Stimulated activated CD4-positive, alpha-beta T cell treated with anti-CD3 and anti-CD28 coated beads, Interleukin-2, amount 100 ng/mL, for 48 hours (primary cell): ENCODE data around the gene OST4.
A peak's percentile ranks its signal among the peaks of the same experiment; 100 is the strongest.

Source experiments
- DNase-seq, 2 donors: peaks; one replicate each; pipeline ENCODE4 v3.0.0-alpha.2; 2020

Gene OST4

DNA sequence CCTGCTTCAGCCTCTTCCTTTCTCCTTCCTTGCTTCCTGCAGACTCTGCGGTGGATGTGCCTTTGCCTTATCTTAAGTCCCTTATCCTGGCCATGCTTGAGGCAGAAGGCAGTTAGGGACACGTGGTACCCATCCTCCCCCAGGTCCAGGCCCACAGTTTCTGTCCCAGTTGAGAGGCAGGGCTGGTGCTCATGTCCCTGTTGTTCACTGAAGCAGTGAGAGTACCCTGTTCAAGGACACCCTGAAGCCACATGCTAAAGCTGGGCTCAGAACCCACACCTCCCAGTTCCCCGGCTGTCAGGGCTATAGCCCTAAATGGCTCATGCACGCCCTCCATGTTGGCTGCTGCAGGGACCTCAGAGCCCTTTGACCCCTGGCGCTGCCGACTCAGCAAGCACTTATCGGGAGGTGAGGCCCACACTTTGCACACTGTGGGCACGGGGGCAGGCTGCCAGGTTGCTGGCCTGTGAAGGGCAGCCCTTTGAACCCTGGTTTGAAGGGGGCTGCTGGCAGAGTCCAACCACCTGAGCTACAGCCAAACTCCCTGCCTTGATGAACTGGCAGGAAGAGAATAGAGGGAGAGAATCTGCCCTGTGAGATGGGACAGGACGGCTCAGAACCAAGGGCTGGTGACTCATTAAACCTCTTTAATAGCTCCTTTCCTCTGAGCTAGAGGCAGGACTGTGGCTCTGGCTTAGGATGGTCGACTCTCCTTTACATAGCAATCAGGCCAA lies 21.4 kb upstream of the OST4 start:
- no peak for DNase-seq

DNA sequence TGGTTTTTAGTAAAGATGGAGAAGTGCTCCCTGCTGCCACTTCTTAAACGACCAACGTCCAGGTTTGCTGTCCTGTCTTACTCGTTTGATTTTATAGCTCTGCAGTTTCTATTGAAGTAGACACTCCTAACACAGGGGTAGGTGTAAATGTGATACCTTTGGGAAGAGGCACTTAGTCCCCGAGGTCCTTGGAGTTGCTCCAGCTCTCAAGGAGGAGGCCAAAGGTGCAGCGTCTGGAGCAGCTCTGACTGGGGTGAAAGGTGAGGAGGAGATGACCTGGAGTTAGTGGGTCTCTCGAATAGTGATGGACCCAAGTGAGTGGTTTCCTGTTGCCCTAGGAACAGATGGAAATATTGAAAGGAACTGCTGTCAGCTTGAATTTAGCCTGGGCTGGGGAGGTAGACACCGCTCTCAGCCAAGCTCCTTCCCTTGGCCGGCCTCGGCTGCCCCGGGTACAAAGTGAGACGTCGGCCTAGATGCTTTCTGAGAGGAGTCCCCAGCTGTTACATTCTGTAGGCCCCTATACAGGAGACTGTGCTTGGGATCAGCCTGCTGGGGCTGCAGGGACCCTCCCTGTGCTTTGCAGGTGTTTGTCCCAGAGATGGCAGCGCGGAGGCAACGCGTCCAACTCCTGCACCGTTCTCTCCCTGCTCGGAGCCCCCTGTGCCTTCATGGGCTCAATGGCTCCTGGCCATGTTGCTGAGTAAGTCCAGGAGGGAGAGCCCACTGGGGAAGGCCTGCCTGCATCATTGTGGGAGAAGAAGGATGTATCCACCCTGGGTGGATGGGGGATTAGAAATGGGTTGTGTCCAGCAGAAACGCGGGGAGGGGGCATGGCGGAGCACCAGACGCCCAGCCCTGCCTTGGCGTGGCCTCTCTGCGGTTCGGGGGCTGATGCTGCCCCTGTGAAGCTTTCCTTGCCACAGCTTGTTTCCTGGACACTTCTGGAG lies 20.6 kb upstream of the OST4 start:
- no peak for DNase-seq

DNA sequence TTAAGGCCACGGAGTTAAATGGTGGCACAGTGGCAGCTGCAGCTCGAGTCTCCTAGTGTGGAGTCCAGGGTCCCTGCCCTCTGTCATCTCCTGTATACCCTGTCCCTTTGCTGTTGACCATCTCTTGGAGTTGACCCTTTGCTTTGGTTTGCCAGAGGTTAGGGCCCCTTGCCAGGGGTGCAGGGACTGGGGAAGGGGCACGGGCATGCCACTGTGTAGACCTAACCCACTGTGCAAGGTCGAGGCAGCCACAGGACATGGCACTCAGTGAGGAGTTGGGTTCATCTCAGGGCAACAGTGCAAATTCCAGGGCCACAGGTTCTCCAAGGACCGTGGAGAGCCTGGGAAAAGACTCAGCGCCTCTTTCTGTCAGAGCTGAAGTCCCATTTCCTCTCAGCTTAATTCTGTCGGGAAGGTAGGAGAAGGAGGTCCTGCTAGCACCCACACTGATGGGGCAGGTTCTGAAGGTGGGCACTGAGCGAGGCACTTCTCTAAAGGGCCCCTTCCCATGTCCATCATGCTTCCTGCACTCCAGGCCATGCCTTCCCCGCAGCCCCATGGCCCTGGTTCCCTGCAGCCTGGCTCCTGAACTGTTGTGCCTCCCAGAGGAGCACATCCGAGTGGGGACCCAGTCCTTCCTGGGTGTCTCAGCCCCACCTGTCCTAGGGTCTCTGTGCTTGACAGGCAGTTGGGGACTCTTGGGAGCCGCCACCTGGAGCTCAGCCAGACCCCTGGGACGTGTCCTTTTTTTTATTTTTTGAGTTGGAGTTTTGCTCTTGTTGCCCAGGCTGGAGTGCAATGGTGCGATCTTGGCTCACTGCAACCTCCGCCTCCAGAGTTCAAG lies 17.9 kb upstream of the OST4 start:
- no peak for DNase-seq

- no peak for DNase-seq
Observed at GRCh38 chr2:27088634-27089033, 17.2 kb upstream of the OST4 start.

DNA sequence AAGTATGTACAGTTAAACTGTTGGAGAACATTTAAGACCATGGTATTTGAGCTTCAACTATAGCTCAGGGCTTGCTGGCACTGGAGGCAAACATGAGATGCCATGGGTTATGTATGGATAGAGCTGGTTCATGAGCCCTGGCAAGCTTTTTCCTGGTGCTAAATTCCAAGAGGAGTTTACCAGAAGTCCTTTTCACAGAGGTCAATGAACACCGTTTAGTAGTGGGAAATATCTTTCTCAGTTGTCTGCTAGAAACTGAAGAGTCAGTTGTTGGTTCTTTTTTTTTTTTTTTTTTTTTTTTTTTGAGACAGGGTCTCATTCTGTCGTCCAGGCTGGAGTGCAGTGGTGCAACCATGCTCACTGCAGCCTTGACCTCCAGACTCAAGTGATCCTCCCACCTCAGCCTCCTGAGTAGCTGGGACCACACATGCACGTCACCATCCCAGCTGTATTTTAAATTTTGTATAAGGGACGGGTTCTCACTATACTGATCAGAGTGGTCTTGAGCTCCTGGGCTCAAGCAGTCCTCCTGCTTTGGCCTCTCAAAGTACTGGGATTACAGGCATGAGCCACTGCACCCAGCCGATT lies 16.5 kb upstream of the OST4 start:
- DNase-seq, result no peak

DNA sequence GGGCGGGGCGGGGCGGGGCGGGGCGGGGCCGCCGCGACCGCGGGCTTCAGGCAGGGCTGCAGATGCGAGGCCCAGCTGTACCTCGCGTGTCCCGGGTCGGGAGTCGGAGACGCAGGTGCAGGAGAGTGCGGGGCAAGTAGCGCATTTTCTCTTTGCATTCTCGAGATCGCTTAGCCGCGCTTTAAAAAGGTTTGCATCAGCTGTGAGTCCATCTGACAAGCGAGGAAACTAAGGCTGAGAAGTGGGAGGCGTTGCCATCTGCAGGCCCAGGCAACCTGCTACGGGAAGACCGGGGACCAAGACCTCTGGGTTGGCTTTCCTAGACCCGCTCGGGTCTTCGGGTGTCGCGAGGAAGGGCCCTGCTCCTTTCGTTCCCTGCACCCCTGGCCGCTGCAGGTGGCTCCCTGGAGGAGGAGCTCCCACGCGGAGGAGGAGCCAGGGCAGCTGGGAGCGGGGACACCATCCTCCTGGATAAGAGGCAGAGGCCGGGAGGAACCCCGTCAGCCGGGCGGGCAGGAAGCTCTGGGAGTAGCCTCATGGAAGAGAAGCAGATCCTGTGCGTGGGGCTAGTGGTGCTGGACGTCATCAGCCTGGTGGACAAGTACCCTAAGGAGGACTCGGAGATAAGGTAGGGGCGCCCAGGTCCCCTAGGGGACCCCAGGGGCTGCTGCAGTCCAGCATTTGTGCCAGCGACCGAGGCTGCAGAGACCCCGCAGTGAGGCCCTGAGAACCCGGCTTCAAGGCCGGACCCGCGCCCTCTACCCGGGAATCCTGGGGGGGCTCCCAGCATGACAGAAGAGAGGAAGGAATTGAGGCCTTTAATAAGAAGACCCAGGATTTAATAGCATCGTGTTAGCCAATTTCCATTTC lies 15.5 kb upstream of the OST4 start, which contains the start of gene KHK:
TSS of gene KHK (plus strand) at position 49 of the 870 bp plus-strand sequence. CDS start at position 537, 488 bp downstream.
- DNase-seq, result no peak

DNA sequence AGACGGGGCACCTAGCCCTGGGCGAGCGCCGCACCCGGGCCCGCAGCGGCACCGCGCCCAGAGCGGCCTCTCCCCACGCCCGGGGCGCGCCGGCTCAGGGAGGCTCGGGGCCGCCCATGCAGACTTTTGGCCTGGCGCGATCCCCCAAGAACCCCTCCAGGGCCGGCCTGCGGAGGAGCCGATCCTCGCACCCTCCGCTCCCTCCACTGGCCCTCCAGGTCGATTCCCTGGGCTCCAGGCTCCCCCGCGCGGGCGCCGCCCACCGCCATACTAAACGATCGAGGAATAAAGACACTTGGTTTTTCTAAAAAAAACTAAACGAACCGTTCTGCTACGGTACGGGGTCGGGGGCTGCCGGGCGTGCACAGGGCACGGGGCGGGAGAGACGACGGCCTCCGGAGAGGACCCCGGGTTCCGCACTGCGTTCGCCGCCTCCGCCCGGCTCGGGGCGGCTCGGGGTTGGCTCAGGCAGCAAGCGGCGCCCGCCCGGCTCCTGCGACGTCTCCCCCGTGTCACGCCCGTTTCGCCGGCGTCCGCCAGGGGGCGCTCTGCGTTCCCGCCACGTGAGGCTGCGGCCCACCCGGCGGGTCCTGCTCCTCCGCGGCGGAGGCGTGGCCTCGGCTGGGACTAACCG lies 14.8 kb upstream of the OST4 start:
- DNase-seq, result peak; percentile 99 to 100

- DNase-seq, result peak; percentile 28 to 31
Observed at GRCh38 chr2:27085673-27086089, 14.2 kb upstream of the OST4 start.

- no peak for DNase-seq
Observed at GRCh38 chr2:27085062-27085672, 13.7 kb upstream of the OST4 start.

DNA sequence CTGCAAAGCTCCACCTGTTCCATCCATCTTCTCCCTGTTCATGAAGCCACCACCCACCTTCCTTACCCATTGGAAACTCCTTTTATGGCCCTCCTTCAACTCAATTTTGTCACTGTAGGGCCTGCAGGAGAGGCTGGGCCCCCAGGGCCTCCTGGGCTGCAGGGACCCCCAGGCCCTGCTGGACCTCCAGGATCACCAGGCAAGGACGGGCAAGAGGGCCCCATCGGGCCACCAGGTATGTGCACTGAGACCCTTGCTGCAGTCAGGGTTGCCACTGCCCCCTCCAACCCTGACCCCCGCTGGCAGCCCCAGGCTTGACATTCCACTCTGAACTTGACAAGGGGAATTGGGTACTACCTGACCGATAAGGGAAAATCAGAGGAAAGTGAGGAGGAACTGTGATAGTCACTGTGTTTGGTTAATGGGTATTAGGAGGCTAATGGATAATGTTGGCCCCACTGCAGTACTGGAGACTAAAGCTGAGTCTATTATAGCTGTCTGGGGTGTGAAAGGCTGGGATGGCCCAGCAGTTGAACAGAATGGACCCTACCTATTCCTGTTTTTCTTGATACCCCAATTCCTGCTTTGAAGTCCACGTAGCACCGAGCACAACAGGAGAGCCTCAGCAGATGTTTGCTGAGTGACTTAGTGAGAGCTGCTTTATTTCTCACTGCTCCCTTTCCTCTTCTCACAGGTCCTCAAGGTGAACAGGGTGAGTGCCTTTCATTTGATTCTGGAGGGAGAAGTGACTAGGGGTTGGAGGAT lies 13.0 kb upstream of the OST4 start:
- no peak for DNase-seq

DNA sequence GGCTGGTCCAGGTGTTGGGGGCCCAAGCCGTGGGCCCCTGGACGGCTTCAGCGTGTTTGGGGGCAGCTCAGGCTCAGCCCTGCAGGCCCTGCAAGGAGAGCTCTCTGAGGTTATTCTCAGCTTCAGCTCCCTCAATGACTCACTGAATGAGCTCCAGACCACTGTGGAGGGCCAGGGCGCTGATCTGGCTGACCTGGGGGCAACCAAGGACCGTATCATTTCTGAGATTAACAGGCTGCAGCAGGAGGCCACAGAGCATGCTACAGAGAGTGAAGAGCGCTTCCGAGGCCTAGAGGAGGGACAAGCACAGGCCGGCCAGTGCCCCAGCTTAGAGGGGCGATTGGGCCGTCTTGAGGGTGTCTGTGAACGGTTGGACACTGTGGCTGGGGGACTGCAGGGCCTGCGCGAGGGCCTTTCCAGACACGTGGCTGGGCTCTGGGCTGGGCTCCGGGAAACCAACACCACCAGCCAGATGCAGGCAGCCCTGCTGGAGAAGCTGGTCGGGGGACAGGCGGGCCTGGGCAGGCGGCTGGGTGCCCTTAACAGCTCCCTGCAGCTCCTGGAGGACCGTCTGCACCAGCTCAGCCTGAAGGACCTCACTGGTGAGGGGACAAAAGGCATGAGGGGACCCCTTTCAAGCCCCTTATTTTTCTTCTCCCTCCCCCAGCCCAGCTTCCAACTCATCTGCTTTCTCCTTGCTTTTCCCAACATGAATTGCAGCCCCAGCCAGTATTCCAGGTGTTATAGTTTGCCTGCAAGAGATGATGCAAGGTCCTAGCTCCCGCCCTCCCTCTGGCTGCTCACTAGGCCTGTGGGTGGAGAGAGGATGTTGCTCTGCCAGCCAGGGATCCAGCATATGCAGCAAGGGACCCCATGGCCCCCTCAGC lies 12.2 kb upstream of the OST4 start:
- no peak for DNase-seq

- DNase-seq, result no peak
Observed at GRCh38 chr2:27082773-27083409, 11.4 kb upstream of the OST4 start.

DNA sequence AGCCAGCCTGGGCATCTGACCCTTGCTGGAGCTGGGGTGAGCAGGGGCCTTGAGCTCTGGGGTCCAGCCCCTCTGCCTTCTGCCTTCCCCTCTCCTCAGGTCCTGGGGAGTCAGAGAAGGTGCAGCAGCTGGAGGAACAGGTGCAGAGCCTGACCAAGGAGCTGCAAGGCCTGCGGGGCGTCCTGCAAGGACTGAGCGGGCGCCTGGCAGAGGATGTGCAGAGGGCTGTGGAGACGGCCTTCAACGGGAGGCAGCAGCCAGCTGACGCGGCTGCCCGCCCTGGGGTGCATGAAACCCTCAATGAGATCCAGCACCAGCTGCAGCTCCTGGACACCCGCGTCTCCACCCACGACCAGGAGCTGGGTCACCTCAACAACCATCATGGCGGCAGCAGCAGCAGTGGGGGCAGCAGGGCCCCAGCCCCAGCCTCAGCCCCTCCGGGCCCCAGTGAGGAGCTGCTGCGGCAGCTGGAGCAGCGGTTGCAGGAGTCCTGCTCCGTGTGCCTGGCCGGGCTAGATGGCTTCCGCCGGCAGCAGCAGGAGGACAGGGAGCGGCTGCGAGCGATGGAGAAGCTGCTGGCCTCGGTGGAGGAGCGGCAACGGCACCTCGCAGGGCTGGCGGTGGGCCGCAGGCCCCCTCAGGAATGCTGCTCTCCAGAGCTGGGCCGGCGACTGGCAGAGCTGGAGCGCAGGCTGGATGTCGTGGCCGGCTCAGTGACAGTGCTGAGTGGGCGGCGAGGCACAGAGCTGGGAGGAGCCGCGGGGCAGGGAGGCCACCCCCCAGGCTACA lies 10.7 kb upstream of the OST4 start:
- DNase-seq, result no peak

GRCh38 chr2:27080603-27080936 lies 9.1 kb upstream of the OST4 start:
- no peak for DNase-seq

GRCh38 chr2:27080140-27080469 lies 8.7 kb upstream of the OST4 start:
- DNase-seq, result no peak

DNA sequence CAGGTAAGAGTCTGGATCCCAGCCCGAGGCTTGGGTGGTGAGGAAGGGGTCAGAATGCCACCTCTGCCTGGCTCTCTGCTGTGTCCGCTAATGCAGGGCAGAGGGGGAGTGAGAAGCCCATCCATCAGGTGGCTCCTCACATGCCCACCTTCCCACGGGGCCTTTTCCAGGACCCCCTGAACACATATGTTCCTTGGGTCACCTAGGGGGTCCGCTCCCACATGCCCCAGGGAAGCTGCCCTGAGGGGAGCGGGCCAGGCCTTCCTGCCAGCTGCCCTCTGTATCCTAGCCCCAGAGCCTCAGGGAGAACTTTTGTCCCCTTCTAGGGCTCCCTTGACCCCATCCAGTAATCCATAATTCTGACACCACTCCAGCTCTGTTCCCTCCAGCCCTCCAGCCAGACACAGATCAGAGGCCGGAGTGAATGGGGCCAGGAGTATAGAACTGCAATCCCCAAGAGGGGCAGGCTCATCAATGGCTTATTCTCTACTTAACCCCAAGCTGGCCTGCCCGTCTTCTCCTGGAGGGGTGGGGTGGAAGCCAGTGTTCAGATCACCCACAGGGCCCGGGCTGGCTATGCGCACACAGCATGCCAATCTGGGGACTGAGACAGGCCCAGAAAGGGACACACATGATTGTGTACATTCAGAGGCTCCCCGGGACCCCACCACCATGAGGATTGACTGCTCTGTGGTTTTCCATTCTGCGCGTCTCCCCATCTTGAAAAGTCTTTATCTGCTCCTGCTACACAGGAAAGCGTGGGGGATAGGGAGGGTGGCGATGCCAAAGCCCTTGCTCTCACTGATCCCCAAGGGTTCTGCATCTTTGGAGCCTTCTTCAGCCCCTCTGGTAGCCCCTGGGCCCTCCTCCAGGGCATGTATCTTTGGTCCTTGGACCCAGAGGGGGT lies 8.0 kb upstream of the OST4 start:
- DNase-seq, result no peak
